ENCODE measurements around the gene ABO. TPM values are rescaled to one million over a fixed set of nuclear protein-coding genes. Genes with fewer than 3 reads are reported as not detected.

The ABO gene
- total and polyA plus RNA-seq, 9 of the 15 experiments (the other 6 are each of a cell fraction or from before 2014, with no cell fraction given): 5.0 to 21.9 (median 11.9) TPM

GRCh38 chr9:133306242-133307204 is 31.5 kb upstream of the ABO start:
- no peak overlapping the region for H3K27ac ChIP-seq (ENCODE audit: extremely low read depth, low read depth, low read length)
- H3K9me1 ChIP-seq (ENCODE audit: control insufficient read depth, insufficient read depth, low read length): no peaks in the 10 kb centered on the region
- FAIRE-seq (no peak), DNase-seq (ENCODE audit: extremely low read depth in 1 of 4, low spot score in 3 of 4) (peak in 2 of 4 experiments; percentile 24 to 28), ATAC-seq (peak; percentile 53; the same call in 2 of the 3 replicates)
- H2AFZ ChIP-seq (ENCODE audit: low read depth, low read length): peak overlapping the region; percentile 76
- no peaks in the 10 kb centered on the region for H4K20me1 ChIP-seq (replicated peaks; ENCODE audit: control insufficient read depth, insufficient read depth, low read length)
- H3K9ac ChIP-seq (ENCODE audit: insufficient read depth in 1 of 2, low read depth in 2 of 2, low read length in 2 of 2): 0 out of 4 replicates have a peak overlapping the region, but pooled peaks of 1 of the 2 experiments have one; percentile 26
- POLR2A ChIA-PET: interaction anchor here (0.6 to 1.9 kb wide), 5 partner anchors 19 to 253 kb away, joined by 3 to 6 read pairs (median 3); partner anchors contain the start of gene ABO
- CTCF ChIA-PET (ENCODE audit: low intra/inter-chr PET ratio): no interaction called here
- 0 out of 2 replicates have a peak overlapping the region, but pooled peaks have one; percentile 37 for H3K4me2 ChIP-seq (ENCODE audit: insufficient read depth, low read length)
- peaks cover 3 to 16% of the 10 kb centered on the region in 2 experiments; a peak in 3 of 5 replicates for H3K4me1 ChIP-seq (replicated peaks in 1 of 2; ENCODE audit: control insufficient read depth in 2 of 2, insufficient read depth in 2 of 2, low read length in 2 of 2)
- H3K36me3 ChIP-seq (ENCODE audit: control insufficient read depth, insufficient read depth, low read length): no peaks in the 10 kb centered on the region
- TF ChIP-seq, protein P1, sequence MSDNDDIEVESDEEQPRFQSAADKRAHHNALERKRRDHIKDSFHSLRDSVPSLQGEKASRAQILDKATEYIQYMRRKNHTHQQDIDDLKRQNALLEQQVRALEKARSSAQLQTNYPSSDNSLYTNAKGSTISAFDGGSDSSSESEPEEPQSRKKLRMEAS (CRISPR knock-in tag; IDR thresholded peaks at IDR 0.05): 0 out of 2 replicates have a peak, but pooled peaks have one; percentile 16
- TF ChIP-seq, protein P2, sequence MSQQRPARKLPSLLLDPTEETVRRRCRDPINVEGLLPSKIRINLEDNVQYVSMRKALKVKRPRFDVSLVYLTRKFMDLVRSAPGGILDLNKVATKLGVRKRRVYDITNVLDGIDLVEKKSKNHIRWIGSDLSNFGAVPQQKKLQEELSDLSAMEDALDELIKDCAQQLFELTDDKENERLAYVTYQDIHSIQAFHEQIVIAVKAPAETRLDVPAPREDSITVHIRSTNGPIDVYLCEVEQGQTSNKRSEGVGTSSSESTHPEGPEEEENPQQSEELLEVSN (IDR thresholded peaks at IDR 0.05; ENCODE audit: borderline replicate concordance in 1 of 2, extremely low read depth in 1 of 2, insufficient read depth in 1 of 2, insufficient read length in 1 of 2, low read depth in 1 of 2, low read length in 1 of 2, poor library complexity in 1 of 2, severe bottlenecking in 1 of 2): peak in 1 of 2 experiments; percentile 76
- TF ChIP-seq MGA (IDR thresholded peaks at IDR 0.05) (peak; percentile 56), HSF4 (CRISPR knock-in tag; IDR thresholded peaks at IDR 0.05; ENCODE audit: borderline replicate concordance) (no peak)
- intact Hi-C loops (cut with micrococcal nuclease) (no loop called here), in situ Hi-C loops (cut with MboI) (no loop called here)
- no TSS peak for BruUV-seq (replicated peaks)
- 40% methylated on average over 30 of the region's 31 CpGs for WGBS (ENCODE audit: insufficient coverage, low coverage, missing lambda C conversion rate)
- peaks cover 0 to 7% of the 10 kb centered on the region in 2 experiments; a peak in 1 of 5 replicates for H3K27me3 ChIP-seq (ENCODE audit: control insufficient read depth in 2 of 2, insufficient read depth in 2 of 2, low read length in 2 of 2)
- no peaks in the 10 kb centered on the region for H3K79me2 ChIP-seq (ENCODE audit: control insufficient read depth, insufficient read depth, low read length)
- H3K4me3 ChIP-seq: no peak overlapping the region
- peaks cover 4% of the 10 kb centered on the region for H3K9me3 ChIP-seq (replicated peaks; ENCODE audit: control insufficient read depth, insufficient read depth, low read depth, low read length)

Data from K562 (cell line).